ENCODE measurements around the gene PRAMEF5.
"Not testable (repeated sequence)": the region's sequence is repeated elsewhere in the genome, so short reads cannot be mapped to it uniquely, and the experiment has no call there.

GRCh38 chr1:13297216-13297931 is 43.4 kb downstream of the PRAMEF5 start:
- TF ChIP-seq EZH2 (IDR thresholded peaks at IDR 0.05; ENCODE audit: low read depth, unreplicated experiment); NANOG (IDR thresholded peaks at IDR 0.05; ENCODE audit: borderline replicate concordance); CTCF (conservative IDR thresholded peaks at IDR 0.05; ENCODE audit: low read depth in 2 of 2); POLR2AphosphoS5 (IDR thresholded peaks at IDR 0.05; ENCODE audit: low read depth); EZH2phosphoT487 (IDR thresholded peaks at IDR 0.05; ENCODE audit: unreplicated experiment); JUNB (IDR thresholded peaks at IDR 0.05; ENCODE audit: unreplicated experiment): not testable (repeated sequence)
